ENCODE results near the gene EXOSC1. TPM values are rescaled to one million over a fixed set of nuclear protein-coding genes. Genes with fewer than 3 reads are reported as not detected.
"Not testable (repeated sequence)": the region's sequence is repeated elsewhere in the genome, so short reads cannot be mapped to it uniquely, and the experiment has no call there.

The EXOSC1 gene
- total RNA-seq = 14.5 TPM
- long read RNA-seq, transcript EXOSC1-204 (8 exons, 923 nt) = major isoform, 5 of 8 reads
- long read RNA-seq, partial matches to known transcripts = 0 of 8 reads
- long read RNA-seq, other reads (novel, unspliced or antisense) = 2 of 8 reads

DNA sequence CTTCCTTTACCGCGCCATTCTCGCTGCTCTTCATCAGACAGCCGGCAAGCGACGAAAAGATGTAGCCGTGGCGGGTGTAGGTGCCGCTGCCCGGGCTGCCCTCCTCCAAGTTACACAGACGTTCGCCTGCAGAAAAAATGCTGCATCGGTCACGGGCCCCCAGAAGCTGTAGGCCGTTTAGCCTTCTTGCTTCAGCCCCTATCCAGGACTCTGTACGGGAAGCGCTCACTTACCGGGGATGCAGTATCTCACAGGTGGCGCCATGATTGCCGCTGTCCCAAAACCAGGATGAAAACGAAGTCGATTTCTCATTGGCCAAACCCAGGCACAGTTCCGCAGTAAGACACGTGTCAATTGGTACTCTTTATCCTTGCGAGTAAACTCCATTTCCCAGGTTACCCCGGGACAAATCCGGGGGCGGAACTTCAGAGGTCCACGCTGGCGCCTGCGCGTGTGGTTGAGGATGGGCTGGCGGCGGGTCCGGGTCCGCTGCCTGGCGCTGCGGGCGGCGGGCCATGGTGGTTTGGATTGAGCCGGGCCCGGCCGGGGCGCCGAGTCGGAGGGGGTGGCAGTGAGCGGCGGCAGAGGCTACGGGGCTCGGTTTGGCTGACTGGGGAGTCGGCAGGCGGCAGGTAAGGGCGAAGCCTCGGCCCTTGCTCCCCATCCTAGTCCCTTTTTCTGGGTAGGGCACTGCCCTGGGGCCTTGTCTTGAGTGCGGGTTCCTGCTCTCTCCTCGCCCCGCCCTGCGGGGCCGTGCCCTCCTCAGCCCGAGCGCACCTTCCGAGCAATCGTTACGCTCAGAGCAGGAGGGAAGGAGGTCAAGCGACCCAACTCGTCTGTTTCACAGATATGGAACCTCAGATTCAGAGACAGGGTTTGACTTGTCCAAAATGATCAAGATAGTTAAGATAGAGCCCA, at the start of gene EXOSC1, which contains the start of gene ZDHHC16:
Gene EXOSC1, minus strand, starts transcription at position 285 of the 918 bp plus-strand sequence. Its CDS starts 21 bp downstream, at position 264.
Gene ZDHHC16, plus strand, starts transcription at position 454 of the 918 bp plus-strand sequence. CDS start 5,501 bp downstream, outside the sequence.
- DNase-seq = peak; percentile 93
- peak; percentile 99 for ATAC-seq (ENCODE audit: poor library complexity)
- intact Hi-C loops (cut with DNase I) = no loop called here

- ATAC-seq (ENCODE audit: poor library complexity) (no peak), DNase-seq (no peak)
- intact Hi-C loops (cut with DNase I) = no loop called here
Measured at GRCh38 chr10:97494863-97495506, 49.2 kb upstream of the EXOSC1 start.

DNA sequence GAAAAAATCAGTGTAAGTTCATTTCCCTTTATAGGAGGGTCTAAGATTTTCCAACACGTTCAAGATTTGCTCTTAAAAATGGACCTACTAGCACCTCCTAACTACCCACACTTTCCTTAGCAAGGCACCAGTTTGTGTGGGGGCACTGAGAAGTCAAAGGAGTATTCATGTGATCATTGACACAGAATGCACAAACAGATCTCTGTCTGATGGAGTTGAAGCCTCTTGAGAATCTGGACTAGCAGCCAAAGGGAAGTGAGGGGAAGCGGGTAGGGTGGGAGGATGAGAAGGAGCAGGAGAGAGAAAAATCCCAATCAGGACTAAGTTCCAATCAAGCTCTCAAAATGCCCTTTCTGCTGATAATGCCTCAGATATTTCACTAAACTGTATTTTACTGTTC, 48.3 kb upstream of the EXOSC1 start:
- intact Hi-C loops (cut with DNase I) = no loop called here
- no peak for DNase-seq
- ATAC-seq (ENCODE audit: poor library complexity) = no peak

DNA sequence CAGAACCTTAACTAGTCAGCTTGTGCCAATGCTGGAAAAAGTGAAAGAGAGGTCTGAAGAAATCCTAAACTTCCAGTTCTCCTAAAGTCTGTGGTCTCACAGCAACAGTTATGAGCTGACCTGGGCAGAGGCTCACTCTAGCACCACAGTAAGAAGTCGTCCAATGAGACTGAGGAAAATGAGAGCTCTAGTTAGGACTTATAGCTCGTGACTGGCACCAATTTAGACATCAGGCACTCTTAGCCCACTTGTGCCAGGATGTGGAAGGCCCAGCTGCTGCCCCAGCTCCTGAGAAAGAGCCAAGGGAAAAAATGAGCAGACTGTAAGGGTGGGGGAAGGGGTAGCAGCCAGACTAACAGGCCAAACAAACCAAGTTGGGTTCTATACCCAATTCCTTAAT, 44.8 kb upstream of the EXOSC1 start:
- intact Hi-C loops (cut with DNase I) = no loop called here
- DNase-seq (no peak), ATAC-seq (ENCODE audit: poor library complexity) (peak; percentile 86)

DNA sequence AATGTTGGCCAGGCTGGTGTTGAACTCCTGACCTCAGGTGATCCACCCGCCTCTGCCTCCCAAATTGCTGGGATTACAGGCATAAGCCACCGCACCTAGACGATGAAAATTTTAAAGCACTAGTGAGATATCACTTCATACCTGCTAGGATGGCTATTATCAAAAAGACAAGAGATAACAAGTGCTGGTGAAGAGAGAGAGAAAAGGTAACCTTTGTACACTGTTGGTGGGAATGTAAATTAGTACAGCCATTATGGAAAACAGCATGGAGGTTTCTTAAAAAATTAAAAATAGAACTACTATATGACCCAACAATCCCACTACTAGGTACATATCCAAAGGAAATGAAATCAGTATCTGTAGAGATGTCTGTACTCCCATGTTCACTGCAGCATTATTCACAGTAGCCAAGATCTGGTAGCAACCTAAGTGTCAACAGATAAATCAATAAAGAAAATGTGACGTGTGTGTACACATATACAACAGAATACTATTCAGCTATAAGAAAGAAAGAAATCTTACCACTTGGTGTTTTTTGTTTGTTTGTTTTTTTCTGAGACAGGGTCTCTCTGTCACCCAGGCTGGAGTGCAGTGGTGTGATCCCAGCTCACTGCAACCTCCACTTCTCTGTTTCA, 40.0 kb upstream of the EXOSC1 start:
- DNase-seq (no peak), ATAC-seq (ENCODE audit: poor library complexity) (no peak)
- intact Hi-C loops (cut with DNase I) = no loop called here

GRCh38 chr10:97483921-97484320, 38.1 kb upstream of the EXOSC1 start:
- DNase-seq (no peak), ATAC-seq (ENCODE audit: poor library complexity) (no peak)
- intact Hi-C loops (cut with DNase I) = no loop called here

DNA sequence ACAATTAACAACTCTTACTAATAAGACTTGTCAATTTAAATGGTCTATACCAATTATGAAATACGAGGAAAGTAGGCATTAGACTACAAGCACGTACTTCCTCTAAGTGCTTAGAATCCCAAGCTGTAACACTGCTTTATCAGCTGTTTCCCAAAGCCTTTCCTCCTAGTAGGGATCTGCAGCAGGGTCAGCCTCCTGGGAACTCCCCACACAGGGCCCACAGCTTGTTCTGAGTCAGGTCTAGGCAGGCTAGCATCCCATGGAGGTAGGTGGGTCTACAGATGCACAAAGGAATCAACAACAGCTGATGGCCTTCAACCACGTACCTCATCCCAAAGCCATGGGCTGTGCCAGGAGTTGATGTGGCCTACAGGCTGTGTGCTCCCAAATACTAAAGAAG, 37.7 kb upstream of the EXOSC1 start:
- DNase-seq = no peak
- ATAC-seq (ENCODE audit: poor library complexity) = no peak
- intact Hi-C loops (cut with DNase I) = no loop called here

GRCh38 chr10:97482381-97482780, 36.6 kb upstream of the EXOSC1 start:
- DNase-seq = no peak
- intact Hi-C loops (cut with DNase I) = no loop called here
- no peak for ATAC-seq (ENCODE audit: poor library complexity)

DNA sequence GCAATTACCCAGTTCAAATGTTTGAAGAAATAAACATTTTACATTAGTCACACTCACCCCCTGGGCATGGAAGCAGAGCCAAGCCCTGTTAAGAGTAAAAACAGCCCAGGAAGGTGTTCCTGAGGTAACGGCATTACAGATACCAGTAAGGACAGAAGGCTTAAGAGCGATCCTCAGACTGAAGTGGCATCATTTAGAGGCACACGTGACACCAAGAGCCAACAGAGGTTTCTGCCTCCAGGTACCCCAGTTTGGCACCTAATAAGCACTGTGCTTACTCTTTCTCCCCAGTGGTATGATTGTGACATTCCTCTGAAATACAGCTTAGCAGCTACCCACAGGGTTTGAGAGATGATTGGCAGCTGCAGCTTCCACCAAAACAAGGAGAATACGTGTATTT, 35.3 kb upstream of the EXOSC1 start:
- ATAC-seq (ENCODE audit: poor library complexity) = no peak
- intact Hi-C loops (cut with DNase I) = no loop called here
- DNase-seq = no peak

DNA sequence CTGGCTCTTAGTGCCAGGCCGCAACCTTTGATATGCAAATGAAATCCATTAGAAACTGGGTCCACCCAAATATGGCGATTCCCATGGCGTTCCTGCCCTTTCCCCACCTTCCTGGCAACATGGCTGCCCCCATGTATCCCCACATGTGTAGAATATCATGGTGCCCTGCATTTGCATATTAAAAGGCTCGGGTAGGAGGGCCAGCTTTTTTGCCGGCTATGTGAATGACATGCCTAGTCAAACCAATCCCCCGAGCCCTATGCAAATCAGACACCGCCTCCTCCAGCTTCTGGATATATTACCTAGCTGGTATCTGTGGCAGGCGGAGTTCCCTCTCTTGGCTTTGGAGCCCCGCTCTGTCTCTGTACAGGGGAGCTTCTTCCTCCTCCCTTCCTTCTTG, 34.1 kb upstream of the EXOSC1 start:
- intact Hi-C loops (cut with DNase I) = no loop called here
- no peak for ATAC-seq (ENCODE audit: poor library complexity)
- no peak for DNase-seq

DNA sequence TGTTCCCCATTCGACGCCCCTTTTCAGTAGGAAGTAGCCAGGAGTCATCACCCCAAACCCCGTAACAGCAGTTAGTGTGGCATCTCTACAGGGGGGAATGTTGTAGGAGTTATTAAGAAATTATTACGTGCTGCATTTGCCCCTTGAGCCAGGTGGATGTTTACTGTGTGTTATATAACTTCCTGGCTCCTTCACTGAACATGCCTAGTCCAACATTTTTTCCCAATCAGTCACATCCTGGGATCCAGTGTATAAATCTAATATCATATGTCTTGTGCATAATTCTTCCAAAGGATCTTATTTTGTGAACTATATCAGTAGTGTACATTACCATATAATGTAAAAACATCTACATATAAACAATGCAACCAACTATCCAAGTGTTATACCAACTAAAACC, 33.6 kb upstream of the EXOSC1 start:
- intact Hi-C loops (cut with DNase I); DNase-seq; ATAC-seq (ENCODE audit: poor library complexity): not testable (repeated sequence)

DNA sequence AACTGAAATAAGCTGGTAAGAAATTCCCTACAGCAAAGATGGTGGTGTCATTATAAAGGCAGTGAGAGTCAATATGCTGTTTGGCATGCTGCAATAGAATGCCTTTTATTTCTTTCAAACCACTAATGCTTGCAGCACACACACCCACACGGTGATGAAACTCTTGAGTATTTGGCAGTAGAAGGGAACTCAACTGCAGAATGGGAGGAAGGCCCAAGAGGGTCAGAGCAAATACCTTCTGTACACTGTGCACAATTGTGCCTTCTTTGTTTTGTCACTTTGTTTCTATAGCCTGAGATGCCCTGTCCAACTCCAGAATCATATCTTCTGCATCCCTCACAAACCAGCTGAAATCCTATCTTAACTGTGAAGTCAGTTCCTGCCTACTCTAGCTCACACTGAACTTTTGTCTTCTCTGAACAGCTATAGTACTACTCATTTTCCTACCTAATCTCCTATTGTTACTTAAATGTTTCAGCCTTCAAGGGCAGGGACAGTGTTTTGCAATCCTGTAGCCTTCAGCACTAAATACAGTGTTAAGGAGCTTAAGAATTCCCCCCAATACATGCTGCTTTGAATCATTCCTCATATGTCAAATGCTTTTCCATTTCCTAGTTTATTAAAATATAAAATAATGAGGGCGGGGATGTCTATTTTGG, 30.3 kb upstream of the EXOSC1 start:
- peak; percentile 86 for ATAC-seq (ENCODE audit: poor library complexity)
- no peak for DNase-seq
- intact Hi-C loops (cut with DNase I) = no loop called here

GRCh38 chr10:97474918-97475317, 29.1 kb upstream of the EXOSC1 start:
- intact Hi-C loops (cut with DNase I) = no loop called here
- DNase-seq = no peak
- no peak for ATAC-seq (ENCODE audit: poor library complexity)

DNA sequence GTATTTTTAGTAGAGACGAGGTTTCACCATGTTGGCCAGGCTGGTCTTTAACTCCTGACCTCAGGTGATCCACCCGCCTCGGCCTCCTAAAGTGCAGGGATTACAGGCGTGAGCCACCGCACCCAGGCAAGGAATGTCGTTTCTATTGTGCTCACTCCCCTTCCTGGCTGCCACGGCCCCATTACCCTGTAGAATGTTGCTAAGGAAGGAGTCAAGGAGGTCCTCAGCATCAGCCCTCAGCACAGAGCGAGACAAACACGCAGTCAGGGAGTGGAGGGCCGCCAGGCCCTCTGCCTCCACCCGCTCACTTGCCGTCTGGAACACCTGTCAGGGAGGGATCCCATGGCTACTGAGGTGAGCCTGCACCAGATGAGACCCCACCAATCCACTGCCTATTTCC, 23.0 kb upstream of the EXOSC1 start:
- intact Hi-C loops (cut with DNase I) = loop anchor here (10.0 kb wide), 1 partner anchor 146 kb away; no protein-coding TSS in a partner anchor
- ATAC-seq (ENCODE audit: poor library complexity) = not testable (repeated sequence)

DNA sequence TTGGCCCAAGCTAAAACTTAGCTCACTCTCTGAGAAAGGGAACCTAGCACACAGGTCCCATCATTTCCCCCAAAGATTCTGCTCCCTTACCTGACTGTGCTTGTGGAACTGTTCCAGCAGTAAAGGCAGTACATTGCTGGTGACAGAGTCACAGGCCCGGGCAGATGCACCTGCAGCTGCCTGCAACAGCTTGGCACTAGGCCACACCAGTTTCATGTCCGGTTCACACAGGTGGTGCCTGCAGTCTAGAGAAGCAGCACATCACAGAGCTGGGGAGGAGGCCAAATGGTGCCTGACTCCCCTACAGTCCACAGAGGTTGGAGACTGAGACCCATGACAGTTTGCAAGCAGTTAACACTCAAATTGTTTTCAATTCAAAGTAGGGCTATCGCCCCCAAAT, 22.4 kb upstream of the EXOSC1 start:
- intact Hi-C loops (cut with DNase I) = loop anchor here (10.0 kb wide), 1 partner anchor 147 kb away; no protein-coding TSS in a partner anchor
- ATAC-seq (ENCODE audit: poor library complexity) (no peak), DNase-seq (no peak)

More for the DNA sequence above, 23.0 kb upstream of the EXOSC1 start:
- not testable (repeated sequence) for DNase-seq

GRCh38 chr10:97466755-97467154, 20.9 kb upstream of the EXOSC1 start:
- no peak for ATAC-seq (ENCODE audit: poor library complexity)
- intact Hi-C loops (cut with DNase I) = loop anchor here (10.0 kb wide), 1 partner anchor 148 kb away; no protein-coding TSS in a partner anchor
- no peak for DNase-seq

- ATAC-seq (ENCODE audit: poor library complexity) = no peak
- intact Hi-C loops (cut with DNase I) = loop anchor here (10.0 kb wide), 1 partner anchor 149 kb away; no protein-coding TSS in a partner anchor
- DNase-seq = no peak
Measured at GRCh38 chr10:97465982-97466381, 20.2 kb upstream of the EXOSC1 start.

DNA sequence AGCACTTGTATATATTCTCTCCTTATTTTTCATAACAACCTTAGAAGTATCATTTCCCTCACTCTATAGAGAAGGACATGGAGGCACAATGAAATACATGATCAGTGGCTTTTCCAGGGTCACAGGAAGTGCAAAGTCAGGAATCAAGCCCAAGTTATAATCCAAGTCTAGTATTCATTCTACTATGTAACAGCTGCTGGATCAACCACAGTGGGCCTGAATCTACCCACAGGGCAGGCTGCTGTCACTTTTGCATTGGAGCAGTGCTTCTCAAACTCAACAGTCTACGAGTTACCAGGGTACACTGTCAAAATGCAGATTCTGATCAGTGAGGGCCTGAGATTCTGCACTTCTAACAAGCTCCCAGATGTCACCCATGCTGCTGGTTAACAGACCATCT, 18.4 kb upstream of the EXOSC1 start:
- ATAC-seq (ENCODE audit: poor library complexity) (peak; percentile 5), DNase-seq (no peak)
- intact Hi-C loops (cut with DNase I) = loop anchor here (10.0 kb wide), 1 partner anchor 151 kb away; no protein-coding TSS in a partner anchor
